ENCODE measurements around the gene WASF2. TPM values are rescaled to one million over a fixed set of nuclear protein-coding genes. Genes with fewer than 3 reads are reported as not detected.
A peak's percentile ranks its signal among the peaks of the same experiment; 100 is the strongest.

The WASF2 gene
- total and polyA plus RNA-seq, 2 of the 13 experiments (the other 11 are each of a cell fraction or from before 2014, with no cell fraction given), result 10.4 to 27.7 TPM

GRCh38 chr1:27519331-27520258, 29.6 kb upstream of the WASF2 start (continued):
- TF ChIP-seq ZBTB46 (CRISPR knock-in tag; IDR thresholded peaks at IDR 0.05; ENCODE audit: borderline replicate concordance) (no peak), MYPOP (CRISPR knock-in tag; IDR thresholded peaks at IDR 0.05) (no peak; the same call in 1 of the 2 replicates), SRY (CRISPR knock-in tag; IDR thresholded peaks at IDR 0.05) (0 out of 2 replicates have a peak, but pooled peaks have one; percentile 30), TEF (CRISPR knock-in tag; IDR thresholded peaks at IDR 0.05) (no peak), SAP130 (CRISPR knock-in tag; IDR thresholded peaks at IDR 0.05; ENCODE audit: low read depth) (peak; percentile 46), ZNF460 (CRISPR knock-in tag; IDR thresholded peaks at IDR 0.05; ENCODE audit: borderline replicate concordance) (no peak), MYC (CRISPR knock-in tag; IDR thresholded peaks at IDR 0.05; ENCODE audit: borderline replicate concordance) (peak; percentile 51; the same call in 1 of the 2 replicates), ZFP91 (CRISPR knock-in tag; IDR thresholded peaks at IDR 0.05; ENCODE audit: borderline replicate concordance) (0 out of 2 replicates have a peak, but pooled peaks have one; percentile 50), ELK4 (CRISPR knock-in tag; IDR thresholded peaks at IDR 0.05; ENCODE audit: borderline replicate concordance) (no peak), ZNF792 (CRISPR knock-in tag; IDR thresholded peaks at IDR 0.05) (0 out of 2 replicates have a peak, but pooled peaks have one; percentile 43), ZNF704 (CRISPR knock-in tag; IDR thresholded peaks at IDR 0.05; ENCODE audit: borderline replicate concordance) (no peak), ZNF18 (CRISPR knock-in tag; IDR thresholded peaks at IDR 0.05; ENCODE audit: insufficient replicate concordance) (peak; percentile 46), ZNF160 (CRISPR knock-in tag; IDR thresholded peaks at IDR 0.05) (no peak), EED (CRISPR knock-in tag; IDR thresholded peaks at IDR 0.05) (0 out of 2 replicates have a peak, but pooled peaks have one; percentile 38), ZNF7 (CRISPR knock-in tag; IDR thresholded peaks at IDR 0.05) (no peak), ZFP82 (CRISPR knock-in tag; IDR thresholded peaks at IDR 0.05; ENCODE audit: borderline replicate concordance) (no peak)
